GM12878 (cell line): ENCODE results near the gene SPINK4.

Source experiments
- EZH2 ChIP-seq: IDR thresholded peaks from 2 replicates; pipeline ENCODE4 v1.6.1; 2012; ENCODE audit warnings: low read depth, mild to moderate bottlenecking, control low read depth, inconsistent platforms, low read length, borderline replicate concordance; ENCODE audit not compliant: control insufficient read depth
- POLR2AphosphoS5 ChIP-seq: IDR thresholded peaks from 2 replicates; pipeline ENCODE4 v1.6.1; 2011; ENCODE audit warnings: mild to moderate bottlenecking, low read length, inconsistent platforms
- TAF1 ChIP-seq: IDR thresholded peaks from 2 replicates; pipeline ENCODE4 v1.6.1; 2011; ENCODE audit warnings: mild to moderate bottlenecking, low read depth, low read length, borderline replicate concordance

DNA sequence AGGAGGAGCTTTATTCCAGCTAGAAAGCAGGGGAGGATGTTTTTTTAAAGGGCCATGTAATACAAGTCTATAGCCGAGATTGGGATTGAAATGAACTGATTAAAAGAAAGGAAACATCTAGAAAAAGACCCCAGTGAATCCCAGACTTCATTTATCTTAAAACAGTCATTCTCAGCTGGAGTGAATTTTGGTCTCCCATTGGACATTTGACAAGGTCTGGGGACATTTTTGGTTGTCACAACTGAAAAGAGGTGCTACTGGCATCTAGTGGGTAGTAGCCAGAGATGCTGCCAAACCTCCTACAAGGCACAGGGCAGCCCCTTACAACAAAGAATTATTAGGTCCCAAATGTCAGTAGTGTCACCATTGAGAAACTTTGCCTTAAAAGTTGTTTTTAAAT is 16.3 kb upstream of the SPINK4 start:
- TF ChIP-seq EZH2 (no peak), POLR2AphosphoS5 (no peak), TAF1 (no peak)
